GM12865 (cell line): ENCODE data around the gene TIAM1.

Experiments used
- DNase-seq: peaks from one replicate; pipeline ENCODE4 v3.0.0; 2010; ENCODE audit warnings: low read depth
- H3K4me3 ChIP-seq: 2 replicates; pipeline ENCODE4 v1.5.1; 2011; ENCODE audit warnings: mild to moderate bottlenecking, low read depth, low read length, control low read depth
- CTCF ChIP-seq: IDR thresholded peaks from 2 replicates; pipeline ENCODE4 v1.5.1; 2011; ENCODE audit warnings: low read length, control low read depth, low read depth, inconsistent platforms; ENCODE audit not compliant: insufficient read depth; ENCODE audit errors: missing control alignments

The TIAM1 gene

GRCh38 chr21:31334648-31335121 is 9.4 kb downstream of the TIAM1 start:
- DNase-seq = no peak
- TF ChIP-seq CTCF = no peak

GRCh38 chr21:31332525-31332924 is 11.5 kb downstream of the TIAM1 start:
- H3K4me3 ChIP-seq = no peak overlapping the region
- TF ChIP-seq CTCF = no peak
- no peak for DNase-seq

More at GRCh38 chr21:31334648-31335121, 9.4 kb downstream of the TIAM1 start:
- H3K4me3 ChIP-seq = no peak overlapping the region

- H3K4me3 ChIP-seq = no peak overlapping the region
- no peak for DNase-seq
- no peak for TF ChIP-seq CTCF
Measured at GRCh38 chr21:31331231-31331630, 12.8 kb downstream of the TIAM1 start.

- TF ChIP-seq CTCF = no peak
- no peak for DNase-seq
- H3K4me3 ChIP-seq = no peak overlapping the region
Measured at GRCh38 chr21:31330144-31330483, 13.9 kb downstream of the TIAM1 start.

GRCh38 chr21:31329456-31330143 is 14.5 kb downstream of the TIAM1 start:
- TF ChIP-seq CTCF = no peak
- H3K4me3 ChIP-seq = no peak overlapping the region
- peak; percentile 11 for DNase-seq

GRCh38 chr21:31326522-31327242 is 17.4 kb downstream of the TIAM1 start:
- DNase-seq = peak; percentile 88
- TF ChIP-seq CTCF = no peak
- peak overlapping the region; percentile 5; the same call in 1 of the 2 replicates for H3K4me3 ChIP-seq
